OCI-LY3 (cell line): ENCODE measurements around the gene ARHGAP15.

Experiments used
- CTCF ChIP-seq: fragments of 200-600, 300-600 bp; sonication (generic); IDR thresholded peaks from 2 replicates; pipeline ENCODE4 v1.5.1; 2014; ENCODE audit warnings: antibody characterized with exemption, low read length, low read depth
- EZH2phosphoT487 ChIP-seq: fragments of 200-600 bp; shearing (Covaris generic); IDR thresholded peaks from 2 replicates; pipeline ENCODE4 v1.6.1; 2018; ENCODE audit warnings: antibody characterized with exemption, mixed run types, low read depth

- TF ChIP-seq CTCF (no peak), EZH2phosphoT487 (no peak)
Measured at GRCh38 chr2:143729296-143729814, 600.1 kb downstream of the ARHGAP15 start.
